Muscle layer of colon (tissue), 2 donors: ENCODE results near the gene GDPD3.
"Not testable (repeated sequence)": the region's sequence is repeated elsewhere in the genome, so short reads cannot be mapped to it uniquely, and the experiment has no call there.

Experiments
- H3K27ac ChIP-seq: one replicate; pipeline ENCODE4 v1.7.0; 2013; ENCODE audit warnings: low read depth, mild to moderate bottlenecking, low read length, moderate library complexity
- H3K27me3 ChIP-seq, 2 donors: one replicate each; pipeline ENCODE4 v1.7.0; 2013; ENCODE audit warnings: low read length in 2 of 2, mild to moderate bottlenecking in 2 of 2; ENCODE audit not compliant: insufficient read depth in 2 of 2, control insufficient read depth in 1 of 2
- H3K36me3 ChIP-seq: one replicate; pipeline ENCODE4 v1.7.0; 2013; ENCODE audit warnings: mild to moderate bottlenecking, low read length; ENCODE audit not compliant: insufficient read depth
- H3K4me1 ChIP-seq: one replicate; pipeline ENCODE4 v1.7.0; 2013; ENCODE audit warnings: mild to moderate bottlenecking, low read length; ENCODE audit not compliant: insufficient read depth
- H3K4me3 ChIP-seq, 2 donors: one replicate each; pipeline ENCODE4 v1.7.0; 2013; ENCODE audit warnings: low read length in 2 of 2, low read depth in 1 of 2, mild to moderate bottlenecking in 1 of 2, moderate library complexity in 1 of 2
- H3K9ac ChIP-seq: one replicate; pipeline ENCODE4 v1.7.0; 2013; ENCODE audit warnings: low read length
- H3K9me3 ChIP-seq: one replicate; pipeline ENCODE4 v1.7.0; 2013; ENCODE audit warnings: mild to moderate bottlenecking, low read length
- donor health status: abdominal sarcoma.
- donor health status: Adenocarcinoma of cecum.

GDPD3 gene

DNA sequence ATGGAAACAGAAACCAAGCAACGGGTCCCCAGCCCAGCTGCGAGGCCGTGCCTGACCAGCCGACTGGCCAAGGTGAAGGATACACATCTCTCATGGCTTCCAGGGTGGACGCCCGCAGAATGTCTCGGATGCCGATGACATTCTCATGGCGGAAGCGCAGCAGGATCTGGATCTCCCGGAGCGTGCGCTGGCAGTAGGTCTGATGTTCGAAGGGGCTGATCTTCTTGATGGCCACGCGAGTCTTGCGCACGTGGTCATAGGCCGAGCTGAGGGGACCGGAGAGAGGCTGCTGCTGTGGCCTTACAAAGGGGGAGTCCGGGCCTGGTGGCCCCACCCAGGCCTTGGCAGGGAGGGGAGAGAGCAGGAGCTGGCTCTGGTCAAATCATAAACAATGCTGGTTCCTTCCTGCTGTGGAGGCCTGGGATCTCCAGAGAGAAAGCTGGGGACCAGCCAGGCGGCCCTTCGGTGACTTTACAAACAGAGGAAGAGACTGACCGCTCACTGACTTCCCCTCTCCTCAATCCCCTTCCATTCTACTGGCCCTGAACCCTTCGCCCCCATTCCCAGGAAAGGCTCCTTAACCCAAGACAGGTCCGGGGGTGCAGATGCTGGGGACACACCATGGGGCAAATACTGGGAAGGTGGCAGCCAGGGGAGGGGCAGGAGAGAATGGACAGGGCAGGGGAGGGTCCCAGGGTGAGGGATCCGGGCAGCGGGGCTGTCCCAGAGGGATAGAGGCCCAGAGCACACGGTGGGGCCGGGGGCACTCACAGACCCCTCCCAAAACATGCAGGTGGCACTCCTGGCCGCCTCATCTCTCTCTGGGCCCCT, 8.6 kb upstream of the GDPD3 start:
- peak overlapping the region; percentile 75 for H3K9ac ChIP-seq
- H3K4me1 ChIP-seq, result peaks cover 22% of the 10 kb centered on the region
- H3K36me3 ChIP-seq, result peaks cover 31% of the 10 kb centered on the region

GRCh38 chr16:30120340-30121105, 7.2 kb upstream of the GDPD3 start:
- H3K4me1 ChIP-seq, result peaks cover 22% of the 10 kb centered on the region
- H3K4me3 ChIP-seq, result no peak overlapping the region
- no peaks in the 10 kb centered on the region for H3K27me3 ChIP-seq
- no peaks in the 10 kb centered on the region for H3K9me3 ChIP-seq
- no peak overlapping the region for H3K27ac ChIP-seq
- H3K36me3 ChIP-seq, result peaks cover 44% of the 10 kb centered on the region
- no peak overlapping the region for H3K9ac ChIP-seq

More for the DNA sequence above, 8.6 kb upstream of the GDPD3 start:
- peak overlapping the region; percentile 76 to 96 for H3K4me3 ChIP-seq
- H3K27ac ChIP-seq, result peak overlapping the region; percentile 99
- H3K9me3 ChIP-seq, result no peaks in the 10 kb centered on the region
- H3K27me3 ChIP-seq, result no peaks in the 10 kb centered on the region

DNA sequence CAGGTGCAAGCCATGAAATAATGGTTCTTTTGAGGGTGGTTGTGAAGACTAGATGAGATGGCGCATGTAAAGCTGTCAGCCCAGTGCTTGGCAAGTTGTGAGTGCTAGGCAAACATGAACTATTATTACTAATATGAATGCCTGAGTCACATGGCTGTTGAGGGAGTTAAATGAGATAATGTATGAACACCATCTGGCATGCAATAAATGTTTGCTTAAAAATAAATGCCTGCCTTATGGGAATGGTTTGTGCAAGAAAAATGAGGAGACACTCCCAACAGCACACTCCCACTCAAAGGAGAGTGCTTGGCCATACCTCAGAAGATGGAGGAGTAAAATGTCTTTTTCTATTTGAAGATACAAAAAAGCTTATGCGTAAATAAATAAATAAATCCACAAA, 6.1 kb upstream of the GDPD3 start:
- no peaks in the 10 kb centered on the region for H3K27me3 ChIP-seq
- no peak overlapping the region for H3K4me3 ChIP-seq
- H3K27ac ChIP-seq, result no peak overlapping the region
- H3K36me3 ChIP-seq, result peaks cover 54% of the 10 kb centered on the region
- peaks cover 20% of the 10 kb centered on the region for H3K4me1 ChIP-seq
- H3K9me3 ChIP-seq, result no peaks in the 10 kb centered on the region
- H3K9ac ChIP-seq, result no peak overlapping the region

- Histone ChIP-seq H3K9ac (no peak overlapping the region), H3K9me3 (no peaks in the 10 kb centered on the region), H3K36me3 (peaks cover 54% of the 10 kb centered on the region), H3K4me1 (peaks cover 15% of the 10 kb centered on the region), H3K4me3 (no peak overlapping the region), H3K27ac (no peak overlapping the region), H3K27me3 (no peaks in the 10 kb centered on the region)
Observed at GRCh38 chr16:30117768-30118167, 4.4 kb upstream of the GDPD3 start.

DNA sequence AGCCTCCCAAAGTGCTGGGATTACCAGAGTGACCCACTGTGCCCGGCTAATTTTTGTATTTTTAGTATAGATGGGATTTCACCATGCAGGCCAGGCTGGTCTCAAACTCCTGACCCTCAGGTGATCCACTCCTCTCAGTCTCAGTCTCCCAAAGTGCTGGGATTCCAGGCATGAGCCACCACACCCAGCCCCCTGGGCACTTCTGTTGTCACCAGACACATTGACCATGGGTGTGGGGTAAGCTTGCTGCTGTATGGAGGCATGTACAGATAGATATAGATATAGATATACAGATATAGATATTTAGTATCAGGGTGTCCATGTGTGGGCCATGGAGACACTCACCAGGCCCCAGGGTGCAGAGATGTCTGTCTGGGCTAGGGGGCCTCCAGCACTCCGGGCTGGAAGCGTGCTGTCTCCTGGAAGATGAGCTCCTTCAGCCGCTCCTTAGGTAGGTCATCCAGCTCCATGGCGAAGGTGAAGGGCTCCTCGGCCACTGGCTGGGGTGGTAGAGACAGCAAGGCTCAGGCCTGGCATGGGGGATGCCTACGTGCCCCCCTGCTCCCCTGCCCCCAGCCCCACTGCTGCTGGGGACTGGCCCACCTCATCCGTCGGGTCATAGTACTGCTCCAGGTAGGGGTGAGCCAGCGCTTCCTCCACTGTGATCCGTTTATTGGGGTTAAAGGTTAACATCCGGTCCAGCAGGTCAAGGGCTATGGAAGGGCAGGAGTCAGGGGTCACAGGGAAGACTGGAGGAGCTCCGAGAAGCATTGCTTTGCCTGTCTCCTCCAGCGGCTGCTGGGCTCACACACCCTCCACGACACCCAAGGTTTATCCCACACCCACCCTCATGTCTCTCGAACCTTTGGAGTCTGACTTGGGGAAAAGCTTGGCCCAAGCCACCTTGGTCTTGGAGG, 3.2 kb upstream of the GDPD3 start:
- H3K4me1 ChIP-seq, result peaks cover 12% of the 10 kb centered on the region
- peaks cover 55% of the 10 kb centered on the region for H3K36me3 ChIP-seq
- H3K4me3 ChIP-seq, result no peak overlapping the region
- no peak overlapping the region for H3K9ac ChIP-seq
- no peaks in the 10 kb centered on the region for H3K27me3 ChIP-seq
- no peak overlapping the region for H3K27ac ChIP-seq
- no peaks in the 10 kb centered on the region for H3K9me3 ChIP-seq

GRCh38 chr16:30115238-30115637, 1.9 kb upstream of the GDPD3 start:
- no peaks in the 10 kb centered on the region for H3K27me3 ChIP-seq
- no peaks in the 10 kb centered on the region for H3K9me3 ChIP-seq
- no peak overlapping the region for H3K27ac ChIP-seq
- H3K4me3 ChIP-seq, result no peak overlapping the region
- H3K9ac ChIP-seq, result no peak overlapping the region
- H3K4me1 ChIP-seq, result peaks cover 5% of the 10 kb centered on the region
- peaks cover 59% of the 10 kb centered on the region for H3K36me3 ChIP-seq

- H3K9ac ChIP-seq, H3K27ac ChIP-seq, H3K9me3 ChIP-seq, H3K4me3 ChIP-seq, H3K4me1 ChIP-seq, H3K27me3 ChIP-seq: not testable (repeated sequence)
- peaks cover 59% of the 10 kb centered on the region for H3K36me3 ChIP-seq
Observed at GRCh38 chr16:30114833-30115232, 1.5 kb upstream of the GDPD3 start.

DNA sequence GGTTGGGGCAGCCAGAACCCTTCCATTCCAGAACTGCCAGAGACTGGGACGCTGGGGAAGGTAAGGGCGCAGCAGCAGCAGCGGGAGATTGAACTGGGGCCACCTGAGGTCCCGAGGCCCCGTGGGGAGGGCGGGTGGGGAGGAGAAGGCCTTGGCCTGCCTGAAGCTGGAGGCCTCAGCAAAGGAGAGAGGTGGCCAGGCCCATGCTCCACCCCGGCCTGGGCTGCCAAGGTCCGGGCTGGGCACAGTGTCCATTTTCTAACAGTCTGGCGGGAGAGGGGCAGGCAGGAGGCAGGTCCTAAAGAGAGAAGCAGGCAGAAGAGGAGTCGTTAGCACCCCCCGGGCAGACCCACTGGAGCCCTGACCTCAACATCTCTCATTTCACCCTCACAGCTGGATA, 1.1 kb upstream of the GDPD3 start:
- Histone ChIP-seq H3K36me3 (peaks cover 57% of the 10 kb centered on the region), H3K9me3 (no peaks in the 10 kb centered on the region), H3K4me3 (no peak overlapping the region), H3K27ac (no peak overlapping the region), H3K27me3 (no peaks in the 10 kb centered on the region), H3K9ac (no peak overlapping the region), H3K4me1 (peaks cover 5% of the 10 kb centered on the region)

- Histone ChIP-seq H3K9ac (no peak overlapping the region), H3K4me1 (peaks cover 5% of the 10 kb centered on the region), H3K27ac (no peak overlapping the region)
Observed at GRCh38 chr16:30113711-30114333, 485 bp upstream of the GDPD3 start.

GRCh38 chr16:30112197-30113030, 923 bp downstream of the GDPD3 start:
- H3K4me3 ChIP-seq, result no peak overlapping the region
- H3K9me3 ChIP-seq, result no peaks in the 10 kb centered on the region
- H3K9ac ChIP-seq, result no peak overlapping the region
- H3K36me3 ChIP-seq, result peaks cover 49% of the 10 kb centered on the region
- peaks cover 5% of the 10 kb centered on the region for H3K4me1 ChIP-seq
- H3K27me3 ChIP-seq, result no peaks in the 10 kb centered on the region
- no peak overlapping the region for H3K27ac ChIP-seq

More at GRCh38 chr16:30113711-30114333, 485 bp upstream of the GDPD3 start:
- H3K27me3 ChIP-seq, result no peaks in the 10 kb centered on the region
- H3K36me3 ChIP-seq, result peaks cover 53% of the 10 kb centered on the region
- H3K4me3 ChIP-seq, result no peak overlapping the region
- no peaks in the 10 kb centered on the region for H3K9me3 ChIP-seq
